Measurements from ENCODE around the gene DUOXA1.

GRCh38 chr15:45174577-45174976 is 44.9 kb upstream of the DUOXA1 start:
- TF ChIP-seq BRF2 (IDR thresholded peaks at IDR 0.05; ENCODE audit: borderline replicate concordance, insufficient read depth, insufficient read length), result no peak
- TF ChIP-seq GTF2F1 (IDR thresholded peaks at IDR 0.05; ENCODE audit: low read depth, low read length), result no peak
- no peak for TF ChIP-seq SRSF3 (IDR thresholded peaks at IDR 0.05; ENCODE audit: insufficient read depth, low read length)
- TF ChIP-seq ELK1 (CRISPR knock-in tag; IDR thresholded peaks at IDR 0.05), result no peak
- TF ChIP-seq ZNF311 (CRISPR knock-in tag; IDR thresholded peaks at IDR 0.05), result no peak
- no peak for TF ChIP-seq KLF1 (tag; IDR thresholded peaks at IDR 0.05)
- no peak for TF ChIP-seq FOXM1 (IDR thresholded peaks at IDR 0.05; ENCODE audit: low read depth)
- no peak for TF ChIP-seq FOXM1 (CRISPR knock-in tag; IDR thresholded peaks at IDR 0.05; ENCODE audit: low read depth)
- TF ChIP-seq CBX3 (IDR thresholded peaks at IDR 0.05; ENCODE audit: borderline replicate concordance in 1 of 2, low read length in 2 of 2), result no peak
- no peak for TF ChIP-seq USF2 (CRISPR knock-in tag; IDR thresholded peaks at IDR 0.05)
- TF ChIP-seq EZH2 (IDR thresholded peaks at IDR 0.05; ENCODE audit: borderline replicate concordance, low read depth, low read length), result no peak
